ENCODE results near the gene DKK1.

Gene DKK1

GRCh38 chr10:52314822-52315552, 906 bp downstream of the DKK1 start:
- Histone ChIP-seq H3K4me3 (peak overlapping the region in 6 of 7 experiments; percentile 22 to 50 (median 38)), H3K27ac (no peak overlapping the region)

- Histone ChIP-seq H3K27ac (no peak overlapping the region), H3K4me3 (no peak overlapping the region)
These were observed 1.9 kb downstream of the DKK1 start for GRCh38 chr10:52316001-52316400.

- no peak overlapping the region for H3K27ac ChIP-seq
- H3K4me3 ChIP-seq, result no peak overlapping the region
These were observed 2.4 kb downstream of the DKK1 start for GRCh38 chr10:52316500-52316899.

- no peak overlapping the region for H3K27ac ChIP-seq
- no peak overlapping the region for H3K4me3 ChIP-seq
These were observed 4.1 kb downstream of the DKK1 start for GRCh38 chr10:52318136-52318701.

- Histone ChIP-seq H3K4me3 (no peak overlapping the region), H3K27ac (no peak overlapping the region)
These were observed 4.9 kb downstream of the DKK1 start for GRCh38 chr10:52318822-52319464.

GRCh38 chr10:52319926-52320325, 5.8 kb downstream of the DKK1 start:
- no peak overlapping the region for H3K4me3 ChIP-seq

GRCh38 chr10:52322323-52322722, 8.2 kb downstream of the DKK1 start:
- Histone ChIP-seq H3K4me3 (no peak overlapping the region), H3K27ac (no peak overlapping the region)

More at GRCh38 chr10:52319926-52320325, 5.8 kb downstream of the DKK1 start:
- no peak overlapping the region for H3K27ac ChIP-seq

GRCh38 chr10:52322936-52323335, 8.9 kb downstream of the DKK1 start:
- Histone ChIP-seq H3K4me3 (no peak overlapping the region), H3K27ac (no peak overlapping the region)

GRCh38 chr10:52326382-52326781, 12.3 kb downstream of the DKK1 start:
- H3K27ac ChIP-seq, result no peak overlapping the region
- H3K4me3 ChIP-seq, result no peak overlapping the region

- Histone ChIP-seq H3K27ac (no peak overlapping the region), H3K4me3 (no peak overlapping the region)
These were observed 17.7 kb downstream of the DKK1 start for GRCh38 chr10:52331638-52332364.

GRCh38 chr10:52332815-52333214, 18.7 kb downstream of the DKK1 start:
- H3K4me3 ChIP-seq, result no peak overlapping the region
- no peak overlapping the region for H3K27ac ChIP-seq

GRCh38 chr10:52334595-52334994, 20.5 kb downstream of the DKK1 start:
- H3K4me3 ChIP-seq, result no peak overlapping the region
- no peak overlapping the region for H3K27ac ChIP-seq

GRCh38 chr10:52335665-52336064, 21.6 kb downstream of the DKK1 start:
- no peak overlapping the region for H3K4me3 ChIP-seq
- H3K27ac ChIP-seq, result no peak overlapping the region

- H3K27ac ChIP-seq, result no peak overlapping the region
- H3K4me3 ChIP-seq, result no peak overlapping the region
These were observed 23.1 kb downstream of the DKK1 start for GRCh38 chr10:52337225-52337624.

- Histone ChIP-seq H3K27ac (no peak overlapping the region), H3K4me3 (no peak overlapping the region)
These were observed 29.4 kb downstream of the DKK1 start for GRCh38 chr10:52343439-52343838.

GRCh38 chr10:52346394-52347326, 32.6 kb downstream of the DKK1 start:
- Histone ChIP-seq H3K4me3 (no peak overlapping the region), H3K27ac (no peak overlapping the region)

- Histone ChIP-seq H3K4me3 (no peak overlapping the region), H3K27ac (no peak overlapping the region)
These were observed 33.2 kb downstream of the DKK1 start for GRCh38 chr10:52347327-52347667.

- H3K4me3 ChIP-seq, result no peak overlapping the region
- H3K27ac ChIP-seq, result no peak overlapping the region
These were observed 34.0 kb downstream of the DKK1 start for GRCh38 chr10:52348037-52348564.

- H3K27ac ChIP-seq, result no peak overlapping the region
- no peak overlapping the region for H3K4me3 ChIP-seq
These were observed 37.8 kb downstream of the DKK1 start for GRCh38 chr10:52351914-52352330.
